K562 (cell line): ENCODE data around the gene VRK3. TPM values are rescaled to one million over a fixed set of nuclear protein-coding genes. Genes with fewer than 3 reads are reported as not detected.

ENCODE experiments used
- CBFA2T2 ChIP-seq: fragments of 450-650 bp; conservative IDR thresholded peaks from 2 replicates; pipeline ENCODE4 v1.6.1; 2017; ENCODE audit warnings: mild to moderate bottlenecking
- CBFA2T3 ChIP-seq: fragments of 450-650 bp; IDR thresholded peaks from 2 replicates; pipeline ENCODE4 v1.6.1; 2017
- EWSR1 ChIP-seq: fragments of 450-650 bp; IDR thresholded peaks from 2 replicates; pipeline ENCODE4 v1.6.1; 2018; ENCODE audit warnings: borderline replicate concordance, mild to moderate bottlenecking, low read depth, moderate library complexity; ENCODE audit not compliant: partially characterized antibody
- FOSL1 ChIP-seq: fragments of 200-800 bp; sonication (Bioruptor generic); conservative IDR thresholded peaks from 2 replicates; pipeline ENCODE4 v1.6.1; 2016; ENCODE audit warnings: missing genetic modification characterization, missing compliant biosample characterization
- GATAD2B ChIP-seq: fragments of 450-650 bp; IDR thresholded peaks from 2 replicates; pipeline ENCODE4 v1.6.1; 2017; ENCODE audit warnings: mild to moderate bottlenecking, borderline replicate concordance
- NR0B1 ChIP-seq: fragments of 450-650 bp; IDR thresholded peaks from one replicate; pipeline ENCODE4 v1.6.1; 2018; ENCODE audit warnings: mild to moderate bottlenecking, moderate library complexity; ENCODE audit not compliant: partially characterized antibody
- RFX5 ChIP-seq: IDR thresholded peaks from 2 replicates; pipeline ENCODE4 v1.6.1; 2011; ENCODE audit warnings: low read depth, mild to moderate bottlenecking, improper control_type of control experiment, low read length
- SIX5 ChIP-seq, 2 experiments: IDR thresholded peaks; 2 replicates each; pipeline ENCODE4 v1.6.1; 2011; ENCODE audit warnings: low read length in 2 of 2, borderline replicate concordance in 1 of 2, low read depth in 1 of 2, mild to moderate bottlenecking in 1 of 2, moderate library complexity in 1 of 2; ENCODE audit not compliant: insufficient read depth in 1 of 2
- SMARCE1 ChIP-seq: fragments of 450-650 bp; IDR thresholded peaks from 2 replicates; pipeline ENCODE4 v1.7.1; 2016; ENCODE audit warnings: mild to moderate bottlenecking
- SRSF3 ChIP-seq: fragments of 200-400 bp; formaldehyde crosslinking; IDR thresholded peaks from 2 replicates; pipeline ENCODE4 v1.6.1; 2016; ENCODE audit warnings: mild to moderate bottlenecking, low read length, moderate library complexity; ENCODE audit not compliant: insufficient read depth
- TAL1 ChIP-seq: fragments of 450-650 bp; IDR thresholded peaks from 2 replicates; pipeline ENCODE4 v1.6.1; 2016; ENCODE audit warnings: mild to moderate bottlenecking
- TFAM ChIP-seq: fragments of 250-450 bp; sonication (Bioruptor Pico); conservative IDR thresholded peaks from 2 replicates; pipeline ENCODE4 v1.5.0; 2021; ENCODE audit warnings: mild to moderate bottlenecking, moderate library complexity
- VEZF1 ChIP-seq: fragments of 200-800 bp; sonication (Bioruptor generic); IDR thresholded peaks from 2 replicates; pipeline ENCODE4 v1.6.1; 2017; ENCODE audit warnings: missing genetic modification characterization, missing compliant biosample characterization
- ZBTB49 ChIP-seq: sonication (generic); formaldehyde crosslinking; IDR thresholded peaks from 2 replicates; pipeline ENCODE4 v1.8.0; 2022; ENCODE audit warnings: missing genetic modification reagents, mild to moderate bottlenecking, borderline replicate concordance
- polyA plus RNA-seq, 8 experiments: library from polyadenylated mRNA; depleted of rRNA in 4 of 8; stranded (reverse) in 5 of 8; unstranded in 3 of 8; fragments of >200 nt; fragmentation: Nextera tagmentation in 2 of 8; fragmentation: Illumina TruSeq in 1 of 8; extraction: Ambion mirVana in 2 of 8; extraction: Trizol in 1 of 8; gene quantifications; 2 replicates each; pipeline versions ENCODE4 v1.2.1 to v1.2.3, GENCODE V29; 2011 to 2014; ENCODE audit warnings: inconsistent platforms in 1 of 8, missing spikeins in 1 of 8
- total RNA-seq, 7 experiments: library from RNA; depleted of rRNA in 6 of 7; stranded (reverse); fragments of >200 nt in 6 of 7; fragmentation: Illumina TruSeq in 2 of 7; extraction: Trizol in 2 of 7; gene quantifications; 2 replicates each; pipeline versions ENCODE4 v1.2.1 to v1.2.3, GENCODE V29; 2011 to 2021; ENCODE audit warnings: low replicate concordance in 1 of 7
- TF ChIP-seq, protein P1 (sequence below), 2 experiments: fragments of 450-650 bp in 1 of 2; sonication (generic) in 1 of 2; formaldehyde crosslinking in 1 of 2; IDR thresholded peaks in 1 of 2; conservative IDR thresholded peaks in 1 of 2; 2 replicates each; pipeline versions ENCODE4 v1.6.1 to v1.8.1; 2016 to 2023; ENCODE audit warnings: mild to moderate bottlenecking in 2 of 2, moderate library complexity in 2 of 2, inconsistent platforms in 1 of 2, missing genetic modification reagents in 1 of 2
- TF ChIP-seq, protein P2 (sequence below), 2 experiments: fragments of 450-650 bp in 1 of 2; sonication (generic) in 1 of 2; formaldehyde crosslinking; conservative IDR thresholded peaks; 2 replicates each; pipeline versions ENCODE4 v1.4.0 to v1.8.1; 2020 to 2022; ENCODE audit warnings: mild to moderate bottlenecking in 1 of 2, missing genetic modification reagents in 1 of 2
- TF ChIP-seq, protein P3 (sequence below): fragments of 450-650 bp; formaldehyde crosslinking; conservative IDR thresholded peaks from 2 replicates; pipeline ENCODE4 v1.4.0; 2022; ENCODE audit warnings: mild to moderate bottlenecking, missing genetic modification characterization

Gene VRK3
- total and polyA plus RNA-seq, 9 of the 15 experiments (the other 6 are each of a cell fraction or from before 2014, with no cell fraction given) = 25.6 to 94.3 (median 42.9) TPM

DNA sequence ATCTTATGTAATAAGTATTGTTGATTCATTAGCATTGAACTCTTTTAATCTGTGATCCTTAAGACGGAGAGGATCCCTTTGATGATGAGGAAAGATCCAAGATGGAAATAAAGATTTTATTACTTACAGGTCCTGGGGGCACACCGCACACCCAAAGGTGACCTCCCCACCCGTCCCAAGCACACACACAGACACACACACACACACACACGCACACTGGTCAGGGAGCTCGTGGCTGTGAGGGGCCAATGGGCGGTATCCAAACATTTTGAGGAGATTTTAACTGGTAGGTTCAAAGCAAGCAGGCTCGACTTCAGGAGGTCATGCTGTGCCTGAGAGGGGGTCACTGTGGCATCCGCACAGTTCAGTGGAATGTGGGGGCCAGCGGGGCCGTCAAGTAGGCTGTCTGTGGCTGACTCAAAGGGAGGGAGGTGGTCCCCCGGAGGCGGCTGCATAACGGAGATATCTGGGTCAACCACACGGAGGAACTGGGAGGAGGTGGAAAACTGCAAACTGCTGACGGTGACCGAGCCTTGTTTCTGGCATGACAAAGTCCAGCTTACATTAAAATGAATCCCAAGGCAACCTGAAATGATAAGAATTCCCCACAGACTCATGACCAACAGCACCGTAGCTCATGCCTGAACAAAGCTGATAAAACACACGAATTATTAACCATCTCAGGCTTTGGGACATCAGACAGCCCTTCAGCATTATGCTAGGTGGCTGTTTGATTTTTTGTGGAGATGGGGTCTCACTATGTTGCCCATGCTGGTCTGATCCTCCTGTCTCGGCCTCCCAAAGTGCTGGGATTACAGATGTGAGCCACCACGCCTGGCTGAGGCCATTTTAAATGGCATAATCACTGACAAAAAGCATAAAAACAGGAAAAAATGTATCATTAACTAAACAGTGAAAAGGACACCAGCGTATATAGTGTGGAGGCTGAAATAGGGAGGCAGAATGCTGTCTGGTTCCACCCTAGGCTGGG is 43.3 kb downstream of the VRK3 start (continued):
- TF ChIP-seq, protein P1, sequence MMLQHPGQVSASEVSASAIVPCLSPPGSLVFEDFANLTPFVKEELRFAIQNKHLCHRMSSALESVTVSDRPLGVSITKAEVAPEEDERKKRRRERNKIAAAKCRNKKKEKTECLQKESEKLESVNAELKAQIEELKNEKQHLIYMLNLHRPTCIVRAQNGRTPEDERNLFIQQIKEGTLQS (IDR thresholded peaks at IDR 0.05) = no peak
- TF ChIP-seq, protein P1 (CRISPR knock-in tag; conservative IDR thresholded peaks at IDR 0.05) = no peak
- TF ChIP-seq RFX5 (no peak), CBFA2T3 (peak; percentile 89), ZBTB49 (CRISPR knock-in tag) (no peak), TAL1 (peak; percentile 61), TFAM (CRISPR knock-in tag) (no peak), VEZF1 (CRISPR knock-in tag) (peak; percentile 61), CBFA2T2 (peak; percentile 82), SMARCE1 (peak; percentile 62; the same call in 1 of the 2 replicates), NR0B1 (no peak), EWSR1 (no peak), GATAD2B (no peak), SIX5 (IDR thresholded peaks at IDR 0.05; ENCODE audit: borderline replicate concordance in 1 of 2, insufficient read depth in 1 of 2, low read depth in 1 of 2, low read length in 2 of 2) (no peak), SRSF3 (no peak), FOSL1 (tag) (peak; percentile 69)
- TF ChIP-seq, protein P2, sequence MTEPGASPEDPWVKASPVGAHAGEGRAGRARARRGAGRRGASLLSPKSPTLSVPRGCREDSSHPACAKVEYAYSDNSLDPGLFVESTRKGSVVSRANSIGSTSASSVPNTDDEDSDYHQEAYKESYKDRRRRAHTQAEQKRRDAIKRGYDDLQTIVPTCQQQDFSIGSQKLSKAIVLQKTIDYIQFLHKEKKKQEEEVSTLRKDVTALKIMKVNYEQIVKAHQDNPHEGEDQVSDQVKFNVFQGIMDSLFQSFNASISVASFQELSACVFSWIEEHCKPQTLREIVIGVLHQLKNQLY (CRISPR knock-in tag; conservative IDR thresholded peaks at IDR 0.05) = no peak
- TF ChIP-seq, protein P3, sequence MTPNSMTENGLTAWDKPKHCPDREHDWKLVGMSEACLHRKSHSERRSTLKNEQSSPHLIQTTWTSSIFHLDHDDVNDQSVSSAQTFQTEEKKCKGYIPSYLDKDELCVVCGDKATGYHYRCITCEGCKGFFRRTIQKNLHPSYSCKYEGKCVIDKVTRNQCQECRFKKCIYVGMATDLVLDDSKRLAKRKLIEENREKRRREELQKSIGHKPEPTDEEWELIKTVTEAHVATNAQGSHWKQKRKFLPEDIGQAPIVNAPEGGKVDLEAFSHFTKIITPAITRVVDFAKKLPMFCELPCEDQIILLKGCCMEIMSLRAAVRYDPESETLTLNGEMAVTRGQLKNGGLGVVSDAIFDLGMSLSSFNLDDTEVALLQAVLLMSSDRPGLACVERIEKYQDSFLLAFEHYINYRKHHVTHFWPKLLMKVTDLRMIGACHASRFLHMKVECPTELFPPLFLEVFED (CRISPR knock-in tag) = no peak
